Stimulated activated CD4-positive, alpha-beta T cell treated with anti-CD3 and anti-CD28 coated beads, TNF-alpha, amount 100 ng/mL, for 24 hours (primary cell): ENCODE results near the gene CCNT2.
"Not testable (repeated sequence)": the region's sequence is repeated elsewhere in the genome, so short reads cannot be mapped to it uniquely, and the experiment has no call there.

Experiments
- DNase-seq, 3 experiments: peaks; one replicate each; pipeline ENCODE4 v3.0.0-alpha.2; 2020; ENCODE audit warnings: low read depth in 3 of 3

CCNT2 gene

GRCh38 chr2:134975281-134976009, 56.8 kb downstream of the CCNT2 start:
- DNase-seq, result no peak

GRCh38 chr2:134976074-134976702, 57.6 kb downstream of the CCNT2 start:
- DNase-seq, result no peak

DNA sequence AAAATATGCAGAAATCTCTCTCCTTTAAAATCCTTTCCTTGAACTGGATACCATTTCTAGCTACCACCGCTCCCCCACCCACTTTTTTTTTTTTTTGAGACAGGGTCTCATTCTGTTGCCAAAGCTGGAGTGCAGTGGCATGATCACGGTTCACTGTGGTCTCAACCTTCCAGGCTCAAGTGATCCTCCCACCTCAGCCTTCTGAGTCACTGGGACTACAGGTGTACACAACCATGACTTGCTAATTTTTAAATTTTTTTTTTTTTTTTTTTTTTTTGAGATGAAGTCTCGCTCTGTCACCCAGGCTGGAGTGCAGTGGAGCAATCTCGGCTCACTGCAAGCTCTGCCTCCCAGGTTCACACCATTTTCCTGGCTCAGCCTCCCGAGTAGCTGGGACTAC, 58.5 kb downstream of the CCNT2 start:
- DNase-seq, result not testable (repeated sequence)

GRCh38 chr2:134979221-134979620, 60.6 kb downstream of the CCNT2 start:
- DNase-seq, result no peak

GRCh38 chr2:134980639-134981038, 62.0 kb downstream of the CCNT2 start:
- DNase-seq, result no peak

DNA sequence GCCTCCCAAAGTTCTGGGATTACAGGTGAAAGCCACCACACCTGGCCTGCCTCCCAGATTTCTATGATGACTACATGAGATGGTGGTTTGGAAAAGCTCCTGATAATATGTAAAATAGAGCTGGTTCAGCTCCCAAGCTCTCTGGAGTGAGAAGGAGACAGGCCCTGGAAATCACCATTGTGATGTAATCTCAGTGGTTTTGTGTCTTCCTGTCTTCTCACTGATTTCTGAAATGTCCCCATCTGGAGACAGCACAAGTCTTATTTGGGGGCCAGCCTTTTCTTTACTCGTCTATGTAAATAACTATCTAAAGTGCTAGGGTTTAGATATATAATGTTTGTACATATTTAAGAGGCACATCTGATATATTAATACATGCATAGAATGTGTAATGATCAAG, 64.0 kb downstream of the CCNT2 start:
- DNase-seq, result no peak

- no peak for DNase-seq
Measured at GRCh38 chr2:134985061-134985460, 66.4 kb downstream of the CCNT2 start.

GRCh38 chr2:134988994-134989605, 70.5 kb downstream of the CCNT2 start:
- no peak for DNase-seq

- no peak for DNase-seq
Measured at GRCh38 chr2:134999521-134999920, 80.9 kb downstream of the CCNT2 start.

- DNase-seq, result no peak
Measured at GRCh38 chr2:135002836-135003235, 84.2 kb downstream of the CCNT2 start.

GRCh38 chr2:135004005-135004746, 85.6 kb downstream of the CCNT2 start:
- DNase-seq, result peak; percentile 56 to 70 (median 57)

DNA sequence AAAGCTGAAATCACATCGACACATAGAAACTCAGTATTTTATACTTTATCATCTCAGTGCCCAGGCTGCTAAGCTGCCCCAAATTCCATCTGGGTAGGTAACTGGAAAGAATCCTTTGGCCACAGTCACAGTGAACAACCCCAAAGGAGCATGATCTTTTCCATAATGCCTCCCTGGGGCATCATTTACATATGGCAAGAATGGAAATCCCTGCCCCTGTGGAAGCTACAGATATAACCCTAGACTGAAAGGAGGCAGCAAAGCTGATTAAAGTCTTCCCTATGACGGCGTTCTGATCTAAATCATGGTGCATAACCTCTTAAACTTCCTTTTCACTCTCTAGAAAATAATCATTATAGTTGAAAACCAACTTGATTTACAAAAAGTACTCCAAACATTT, 87.1 kb downstream of the CCNT2 start:
- DNase-seq, result no peak
